BE2C (cell line): ENCODE results near the gene LHX6.

ENCODE experiments used
- DNase-seq: peaks from one replicate; pipeline ENCODE4 v3.0.0-alpha.2; 2020
- H3K27me3 ChIP-seq: fragments of 250-450 bp; sonication (Bioruptor Pico); 2 replicates; pipeline ENCODE4 v1.5.1; 2020; ENCODE audit warnings: mild to moderate bottlenecking
- H3K36me3 ChIP-seq: fragments of 250-450 bp; sonication (Bioruptor Pico); 2 replicates; pipeline ENCODE4 v1.5.1; 2020; ENCODE audit warnings: mild to moderate bottlenecking
- H3K4me1 ChIP-seq: fragments of 250-450 bp; sonication (Bioruptor Pico); 2 replicates; pipeline ENCODE4 v1.5.1; 2020
- H3K4me3 ChIP-seq: 2 replicates; pipeline ENCODE4 v1.5.1; 2011; ENCODE audit warnings: low read depth, low read length
- H3K9me3 ChIP-seq: fragments of 250-450 bp; sonication (Bioruptor Pico); 2 replicates; pipeline ENCODE4 v1.5.1; 2020
- TF ChIP-seq, protein P1 (sequence below): IDR thresholded peaks from 2 replicates; pipeline ENCODE4 v1.5.1; 2012; ENCODE audit warnings: mild to moderate bottlenecking, low read depth, low read length

Gene LHX6

DNA sequence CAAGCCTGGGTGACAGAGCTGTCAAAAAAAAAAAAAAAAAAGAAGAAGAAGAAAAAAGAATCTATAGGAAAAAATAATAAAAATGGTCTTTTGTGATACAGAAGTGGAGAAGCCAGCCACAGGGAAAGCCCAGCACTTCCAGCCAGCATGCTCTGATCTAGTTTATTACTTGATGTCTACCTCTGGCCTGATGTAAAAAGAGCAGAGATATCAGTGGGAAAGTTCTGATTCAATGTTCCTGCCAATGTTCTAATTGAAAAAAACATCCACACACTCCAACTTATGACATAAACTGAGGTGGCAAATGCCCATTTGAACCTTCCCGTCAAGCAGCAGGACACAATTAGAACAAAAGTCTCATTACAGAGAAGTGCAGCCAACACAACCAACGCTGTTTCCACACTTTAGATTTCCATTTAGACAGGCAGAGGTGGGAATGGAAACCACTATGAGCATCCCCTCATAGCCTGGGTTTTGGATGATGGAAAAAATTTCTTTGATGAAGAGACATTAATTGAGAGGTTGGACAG is 30.2 kb upstream of the LHX6 start:
- TF ChIP-seq, protein P1, sequence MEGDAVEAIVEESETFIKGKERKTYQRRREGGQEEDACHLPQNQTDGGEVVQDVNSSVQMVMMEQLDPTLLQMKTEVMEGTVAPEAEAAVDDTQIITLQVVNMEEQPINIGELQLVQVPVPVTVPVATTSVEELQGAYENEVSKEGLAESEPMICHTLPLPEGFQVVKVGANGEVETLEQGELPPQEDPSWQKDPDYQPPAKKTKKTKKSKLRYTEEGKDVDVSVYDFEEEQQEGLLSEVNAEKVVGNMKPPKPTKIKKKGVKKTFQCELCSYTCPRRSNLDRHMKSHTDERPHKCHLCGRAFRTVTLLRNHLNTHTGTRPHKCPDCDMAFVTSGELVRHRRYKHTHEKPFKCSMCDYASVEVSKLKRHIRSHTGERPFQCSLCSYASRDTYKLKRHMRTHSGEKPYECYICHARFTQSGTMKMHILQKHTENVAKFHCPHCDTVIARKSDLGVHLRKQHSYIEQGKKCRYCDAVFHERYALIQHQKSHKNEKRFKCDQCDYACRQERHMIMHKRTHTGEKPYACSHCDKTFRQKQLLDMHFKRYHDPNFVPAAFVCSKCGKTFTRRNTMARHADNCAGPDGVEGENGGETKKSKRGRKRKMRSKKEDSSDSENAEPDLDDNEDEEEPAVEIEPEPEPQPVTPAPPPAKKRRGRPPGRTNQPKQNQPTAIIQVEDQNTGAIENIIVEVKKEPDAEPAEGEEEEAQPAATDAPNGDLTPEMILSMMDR: no peak
- no peak for DNase-seq
- H3K9me3 ChIP-seq: no peaks in the 10 kb centered on the region
- H3K36me3 ChIP-seq: peaks cover 47% of the 10 kb centered on the region
- peaks cover 4% of the 10 kb centered on the region; the same call in 1 of the 2 replicates for H3K4me1 ChIP-seq
- H3K27me3 ChIP-seq: no peaks in the 10 kb centered on the region
- H3K4me3 ChIP-seq: no peak overlapping the region

DNA sequence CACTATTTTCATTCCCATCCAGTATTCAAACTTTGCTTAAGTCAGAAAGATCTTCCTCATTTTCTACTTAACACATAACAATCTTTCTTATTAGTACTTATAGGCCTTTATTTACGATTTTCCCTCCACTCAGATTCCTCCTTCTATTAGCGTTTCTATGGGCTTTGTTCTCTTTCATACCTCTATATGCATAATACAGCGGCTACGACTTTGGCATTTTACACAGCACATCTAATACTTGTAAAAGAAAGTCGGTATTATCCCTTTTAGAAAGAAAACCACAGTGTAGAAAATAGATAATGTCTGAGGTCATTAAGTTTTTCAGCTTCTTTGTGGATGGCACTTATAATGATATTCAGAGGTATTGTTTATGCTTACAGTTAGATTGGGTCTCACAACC is 27.4 kb upstream of the LHX6 start:
- H3K36me3 ChIP-seq: peaks cover 66% of the 10 kb centered on the region

DNA sequence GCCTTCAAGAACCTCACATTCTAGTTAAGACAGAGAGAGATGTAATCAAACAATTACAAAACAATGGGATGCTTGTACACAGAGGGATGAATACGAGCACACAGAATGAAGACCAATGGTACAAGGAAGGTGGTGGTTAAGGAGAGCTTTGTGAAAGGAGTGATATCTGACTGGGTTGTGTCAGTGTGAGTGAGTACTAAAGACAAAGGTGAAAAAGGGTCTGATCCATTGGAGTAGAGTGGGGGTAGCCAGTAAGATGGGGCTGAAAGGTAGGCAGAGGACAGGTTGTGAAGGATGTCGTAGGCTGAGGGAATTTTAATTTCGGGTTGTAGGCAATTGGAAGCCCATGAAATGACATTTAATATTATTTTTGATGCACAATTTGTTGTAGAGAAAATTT is 26.0 kb upstream of the LHX6 start:
- TF ChIP-seq, protein P1: no peak
- H3K4me3 ChIP-seq: no peak overlapping the region
- no peaks in the 10 kb centered on the region for H3K9me3 ChIP-seq
- no peaks in the 10 kb centered on the region for H3K27me3 ChIP-seq
- peaks cover 63% of the 10 kb centered on the region for H3K36me3 ChIP-seq
- DNase-seq: no peak
- H3K4me1 ChIP-seq: no peaks in the 10 kb centered on the region; the same call in 1 of the 2 replicates

More for the DNA sequence above, 27.4 kb upstream of the LHX6 start:
- H3K27me3 ChIP-seq: no peaks in the 10 kb centered on the region
- TF ChIP-seq, protein P1: no peak
- peaks cover 1% of the 10 kb centered on the region; the same call in 1 of the 2 replicates for H3K4me1 ChIP-seq
- DNase-seq: no peak
- H3K4me3 ChIP-seq: no peak overlapping the region
- H3K9me3 ChIP-seq: no peaks in the 10 kb centered on the region

DNA sequence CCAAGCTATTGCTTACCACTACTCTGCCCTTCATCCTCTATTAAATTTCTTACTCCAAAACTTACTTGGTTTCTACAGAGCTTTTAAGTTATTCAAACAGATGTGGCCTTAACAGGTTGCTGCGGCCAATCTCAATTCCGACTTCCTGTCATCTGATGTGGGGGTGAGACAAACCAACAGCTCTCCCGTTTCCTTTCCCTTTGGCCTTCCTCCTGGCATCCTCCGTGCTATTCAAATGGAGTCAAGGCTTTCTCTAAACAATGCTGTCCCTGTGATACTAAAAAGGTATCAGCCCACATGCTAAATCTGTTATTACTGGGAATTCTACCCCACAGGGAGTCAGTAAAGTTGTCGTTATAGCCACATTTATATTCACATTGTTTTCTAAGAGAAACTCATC is 24.0 kb upstream of the LHX6 start:
- Histone ChIP-seq H3K27me3 (no peaks in the 10 kb centered on the region), H3K9me3 (0 out of 2 replicates have a peak, but pooled peaks cover 2% of the 10 kb centered on the region), H3K36me3 (peaks cover 67% of the 10 kb centered on the region), H3K4me1 (no peaks in the 10 kb centered on the region; the same call in 1 of the 2 replicates), H3K4me3 (no peak overlapping the region)
- TF ChIP-seq, protein P1: no peak
- DNase-seq: no peak

DNA sequence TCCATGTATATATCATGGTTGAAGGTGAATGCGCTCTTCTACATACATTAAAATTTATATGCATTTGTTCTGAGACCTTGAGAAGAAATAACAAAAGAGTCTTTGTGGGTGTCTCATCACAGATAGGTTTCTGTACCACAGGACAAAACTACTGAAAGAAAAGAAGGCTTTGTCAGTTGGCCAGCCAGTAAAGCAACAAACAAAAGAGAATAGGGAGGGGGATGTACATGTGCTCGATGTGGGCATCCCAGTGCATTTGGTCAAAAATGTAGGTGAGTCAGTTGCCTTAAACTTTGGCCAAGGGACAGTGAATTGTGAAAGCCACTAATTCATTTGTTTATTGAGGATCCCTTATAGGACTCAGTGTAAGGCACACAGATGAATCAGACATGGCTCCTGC is 22.6 kb upstream of the LHX6 start:
- no peak for DNase-seq
- H3K9me3 ChIP-seq: 0 out of 2 replicates have a peak, but pooled peaks cover 2% of the 10 kb centered on the region
- H3K4me1 ChIP-seq: no peaks in the 10 kb centered on the region; the same call in 1 of the 2 replicates
- no peaks in the 10 kb centered on the region for H3K27me3 ChIP-seq
- no peak overlapping the region for H3K4me3 ChIP-seq
- peaks cover 70% of the 10 kb centered on the region for H3K36me3 ChIP-seq
- TF ChIP-seq, protein P1: no peak

DNA sequence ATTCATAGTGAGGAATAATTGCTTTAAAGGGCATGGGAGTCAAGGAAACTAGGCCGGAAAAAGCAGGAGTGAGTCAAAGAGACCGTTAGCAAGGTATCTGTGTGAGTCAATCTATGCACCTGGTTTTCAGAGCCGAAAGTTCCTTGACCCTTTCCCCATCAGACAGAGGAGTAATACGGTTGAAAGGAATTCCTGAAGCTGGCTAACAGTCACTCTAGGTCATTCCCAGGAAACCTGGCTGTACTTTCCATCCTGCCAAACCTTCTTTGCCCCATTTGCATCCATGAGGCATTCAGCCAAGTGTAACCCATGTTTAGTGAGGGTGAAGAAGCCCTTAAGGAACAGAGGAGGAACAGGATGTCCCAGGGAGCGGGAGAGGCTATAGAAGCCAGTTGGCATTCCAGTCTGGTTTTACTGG is 19.7 kb upstream of the LHX6 start:
- Histone ChIP-seq H3K4me1 (no peaks in the 10 kb centered on the region), H3K36me3 (peaks cover 83% of the 10 kb centered on the region), H3K27me3 (no peaks in the 10 kb centered on the region), H3K9me3 (0 out of 2 replicates have a peak, but pooled peaks cover 2% of the 10 kb centered on the region), H3K4me3 (no peak overlapping the region)
- no peak for DNase-seq
- TF ChIP-seq, protein P1: no peak
